Measurements from ENCODE around the gene NUP43. TPM values are rescaled to one million over a fixed set of nuclear protein-coding genes. Genes with fewer than 3 reads are reported as not detected.

NUP43 gene
- total RNA-seq, 4 donors from 2014 or later: 20.2 to 71.2 (median 48.3) TPM

DNA sequence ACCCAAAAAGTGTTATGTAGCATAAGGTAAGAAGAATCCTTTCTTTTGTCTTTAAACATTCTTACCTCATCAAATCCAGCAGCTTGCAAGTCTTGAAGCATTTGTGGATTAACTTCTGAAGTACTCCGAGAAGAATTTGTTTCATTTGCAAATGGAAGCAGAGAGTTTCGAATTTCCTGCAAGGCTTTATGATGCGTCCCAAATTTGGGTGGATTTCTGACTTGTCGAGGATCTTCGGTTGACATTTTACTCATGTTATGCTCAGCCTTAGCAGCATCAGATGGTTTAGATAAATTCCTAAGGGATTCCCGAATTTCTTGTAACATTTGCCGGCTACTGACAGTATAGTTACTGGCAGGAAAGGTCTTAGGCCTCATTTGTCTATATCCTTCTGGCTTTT lies 44.6 kb downstream of the NUP43 start:
- Histone ChIP-seq H3K4me1 (peaks cover 0 to 3% of the 10 kb centered on the region in 2 donors), H3K4me3 (no peak overlapping the region)
- intact Hi-C loops (cut with DNase I; ENCODE audit: low total_unique reads): no loop called here

DNA sequence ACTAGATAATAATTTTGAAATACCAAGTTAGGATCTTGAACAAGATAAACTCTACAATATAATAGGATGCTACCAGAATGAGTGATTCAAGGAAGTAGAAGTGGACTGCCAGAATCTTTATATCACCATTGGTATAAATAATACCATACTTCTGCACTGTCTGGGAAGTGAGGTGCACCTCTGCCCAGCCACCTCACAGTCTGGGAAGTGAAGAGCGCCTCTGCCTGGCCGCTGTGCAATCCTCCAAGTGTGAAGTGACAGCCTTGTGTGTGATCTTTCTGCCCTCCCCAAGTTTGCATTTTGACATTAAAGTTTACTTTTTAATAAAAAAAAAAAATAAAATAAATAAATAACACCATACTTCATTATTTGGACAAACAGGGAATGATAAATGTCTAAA lies 47.2 kb downstream of the NUP43 start:
- no peaks in the 10 kb centered on the region for H3K36me3 ChIP-seq
- peaks cover 0 to 3% of the 10 kb centered on the region in 2 donors for H3K4me1 ChIP-seq
- no peaks in the 10 kb centered on the region for H3K9me3 ChIP-seq
- DNase-seq: no peak
- no peak overlapping the region for H3K4me3 ChIP-seq
- intact Hi-C loops (cut with DNase I; ENCODE audit: low total_unique reads): no loop called here
- H3K27me3 ChIP-seq: no peaks in the 10 kb centered on the region
- TF ChIP-seq POLR2A (IDR thresholded peaks at IDR 0.05) (no peak), CTCF (IDR thresholded peaks at IDR 0.05) (no peak)
- H3K27ac ChIP-seq: no peak overlapping the region

More for the DNA sequence above, 44.6 kb downstream of the NUP43 start:
- DNase-seq: no peak
- Histone ChIP-seq H3K27me3 (no peaks in the 10 kb centered on the region), H3K27ac (no peak overlapping the region), H3K36me3 (no peaks in the 10 kb centered on the region), H3K9me3 (no peaks in the 10 kb centered on the region)
- no peak for TF ChIP-seq POLR2A (IDR thresholded peaks at IDR 0.05)
- TF ChIP-seq CTCF (IDR thresholded peaks at IDR 0.05): no peak

GRCh38 chr6:149698175-149698574 lies 48.2 kb downstream of the NUP43 start:
- intact Hi-C loops (cut with DNase I; ENCODE audit: low total_unique reads): no loop called here
- peaks cover 0 to 3% of the 10 kb centered on the region in 2 donors for H3K4me1 ChIP-seq
- H3K27ac ChIP-seq: no peak overlapping the region
- no peak overlapping the region for H3K4me3 ChIP-seq
- H3K27me3 ChIP-seq: no peaks in the 10 kb centered on the region
- no peak for TF ChIP-seq CTCF (IDR thresholded peaks at IDR 0.05)
- no peak for TF ChIP-seq POLR2A (IDR thresholded peaks at IDR 0.05)
- H3K36me3 ChIP-seq: no peaks in the 10 kb centered on the region
- no peaks in the 10 kb centered on the region for H3K9me3 ChIP-seq
- DNase-seq: no peak

- Histone ChIP-seq H3K4me1 (peaks cover 0 to 3% of the 10 kb centered on the region in 2 donors), H3K36me3 (no peaks in the 10 kb centered on the region), H3K4me3 (no peak overlapping the region), H3K9me3 (no peaks in the 10 kb centered on the region), H3K27ac (no peak overlapping the region), H3K27me3 (no peaks in the 10 kb centered on the region)
- no peak for TF ChIP-seq POLR2A (IDR thresholded peaks at IDR 0.05)
- no peak for TF ChIP-seq CTCF (IDR thresholded peaks at IDR 0.05)
- intact Hi-C loops (cut with DNase I; ENCODE audit: low total_unique reads): no loop called here
- no peak for DNase-seq
Measured at GRCh38 chr6:149696901-149697300, 49.4 kb downstream of the NUP43 start.

DNA sequence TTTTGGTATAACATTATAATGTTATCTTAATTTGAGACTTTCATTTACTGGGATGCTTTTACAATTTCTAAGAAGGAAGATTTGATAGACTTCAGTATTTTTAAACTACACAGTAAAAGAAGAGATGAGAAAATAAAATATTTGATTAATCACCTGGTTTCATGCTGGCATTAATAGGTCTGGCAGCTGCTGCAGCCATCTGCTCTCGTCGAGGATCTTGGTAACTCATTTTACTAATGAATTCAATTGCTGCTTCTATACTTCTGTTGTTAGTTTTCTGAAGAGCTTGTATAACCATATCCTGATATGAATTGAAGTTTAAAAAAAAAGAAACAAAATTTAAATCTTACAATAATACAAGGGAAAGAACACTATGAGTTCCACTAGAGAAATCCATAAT lies 51.4 kb downstream of the NUP43 start:
- Histone ChIP-seq H3K9me3 (no peaks in the 10 kb centered on the region), H3K4me3 (no peak overlapping the region), H3K27ac (no peak overlapping the region), H3K4me1 (peaks cover 0 to 3% of the 10 kb centered on the region in 2 donors), H3K36me3 (no peaks in the 10 kb centered on the region), H3K27me3 (no peaks in the 10 kb centered on the region)
- no peak for TF ChIP-seq POLR2A (IDR thresholded peaks at IDR 0.05)
- no peak for TF ChIP-seq CTCF (IDR thresholded peaks at IDR 0.05)
- DNase-seq: no peak
- intact Hi-C loops (cut with DNase I; ENCODE audit: low total_unique reads): no loop called here

All from uterus (tissue), 4 donors.